IMR-90 (cell line): ENCODE data around the gene NACC2. TPM values are rescaled to one million over a fixed set of nuclear protein-coding genes. Genes with fewer than 3 reads are reported as not detected.

Experiments
- ATAC-seq: fragments of 200-7000 bp; cut with Tn5 transposase; 2 replicates; pipeline ENCODE4 v1.9.1; 2020; ENCODE audit warnings: low read depth, mild to moderate bottlenecking, moderate library complexity
- BruUV-seq: library from RNA; stranded (reverse); fragments of 400-500 nt; replicated peaks from 2 replicates; lab custom pipeline; 2021; lab: Mats Ljungman, UMichigan
- CTCF ChIA-PET: fragments of 300-600 bp; formaldehyde crosslinking; extraction: SDS; loops from one replicate; lab custom pipeline; 2021; ENCODE audit warnings: antibody characterized with exemption; lab: Yijun Ruan, JAX
- POLR2A ChIA-PET: fragments of 300-600 bp; sonication (Branson Sonifier 250); formaldehyde crosslinking; loops from one replicate; lab custom pipeline; 2022; ENCODE audit warnings: antibody characterized with exemption; ENCODE audit not compliant: unreplicated experiment; lab: Charles Lee
- DNase-seq: peaks from one replicate; pipeline ENCODE4 v3.0.0; 2013
- H2AFZ ChIP-seq: replicated peaks from 2 replicates; pipeline ENCODE3; 2013; ENCODE audit warnings: low read length, mild to moderate bottlenecking; ENCODE audit not compliant: poor library complexity
- H2AK5ac ChIP-seq: 2 replicates; pipeline ENCODE4 v1.6.1; 2013; ENCODE audit warnings: low read depth, low read length, inconsistent platforms
- H2AK9ac ChIP-seq: replicated peaks from 2 replicates; pipeline ENCODE3; 2013; ENCODE audit warnings: mild to moderate bottlenecking, low read depth, low read length, moderate library complexity; ENCODE audit not compliant: poor library complexity
- H2BK120ac ChIP-seq: 2 replicates; pipeline ENCODE4 v1.6.1; 2013; ENCODE audit warnings: low read depth, low read length, inconsistent platforms
- H2BK15ac ChIP-seq: 3 replicates; pipeline ENCODE4 v1.6.1; 2013; ENCODE audit warnings: low read depth, low read length, inconsistent platforms
- H2BK20ac ChIP-seq: 2 replicates; pipeline ENCODE4 v1.6.1; 2013; ENCODE audit warnings: low read depth, mild to moderate bottlenecking, inconsistent platforms, low read length, moderate library complexity
- H2BK5ac ChIP-seq: 2 replicates; pipeline ENCODE4 v1.6.1; 2013; ENCODE audit warnings: mild to moderate bottlenecking, low read depth, low read length, inconsistent platforms; ENCODE audit not compliant: poor library complexity, severe bottlenecking
- H3K14ac ChIP-seq: replicated peaks from 2 replicates; pipeline ENCODE4 v1.6.1; 2013; ENCODE audit warnings: low read depth, low read length, inconsistent platforms
- H3K18ac ChIP-seq: 2 replicates; pipeline ENCODE4 v1.6.1; 2013; ENCODE audit warnings: low read depth, low read length, control low read depth
- H3K23ac ChIP-seq: 2 replicates; pipeline ENCODE4 v1.6.1; 2013; ENCODE audit warnings: low read depth, low read length, inconsistent platforms
- H3K27ac ChIP-seq: 2 replicates; pipeline ENCODE4 v1.5.1; 2013; ENCODE audit warnings: mild to moderate bottlenecking, control low read depth, low read length; ENCODE audit not compliant: insufficient read depth
- H3K27me3 ChIP-seq: 2 replicates; pipeline ENCODE4 v1.6.1; 2013; ENCODE audit warnings: low read length; ENCODE audit not compliant: control insufficient read depth, insufficient read depth
- H3K36me3 ChIP-seq: 2 replicates; pipeline ENCODE4 v1.6.1; 2013; ENCODE audit warnings: low read length, mixed read lengths; ENCODE audit not compliant: control insufficient read depth, insufficient read depth
- H3K4ac ChIP-seq: 2 replicates; pipeline ENCODE4 v1.6.1; 2013; ENCODE audit warnings: low read depth, low read length, inconsistent platforms
- H3K4me1 ChIP-seq: 2 replicates; pipeline ENCODE4 v1.6.1; 2013; ENCODE audit warnings: low read length, mixed read lengths; ENCODE audit not compliant: control insufficient read depth, insufficient read depth
- H3K4me2 ChIP-seq: 2 replicates; pipeline ENCODE4 v1.6.1; 2013; ENCODE audit warnings: low read depth, mild to moderate bottlenecking, control low read depth, low read length, moderate library complexity
- H3K4me3 ChIP-seq: 2 replicates; pipeline ENCODE4 v1.5.1; 2013; ENCODE audit warnings: low read depth, mild to moderate bottlenecking, control low read depth, low read length, moderate library complexity; ENCODE audit not compliant: insufficient read depth
- H3K56ac ChIP-seq: 2 replicates; pipeline ENCODE4 v1.6.1; 2013; ENCODE audit warnings: low read length, inconsistent platforms; ENCODE audit not compliant: insufficient read depth; ENCODE audit errors: extremely low read depth
- H3K79me1 ChIP-seq, 2 experiments: 2 replicates each; pipeline ENCODE4 v1.6.1; 2013; ENCODE audit warnings: low read length in 2 of 2, inconsistent platforms in 1 of 2, low read depth in 1 of 2
- H3K9ac ChIP-seq: 2 replicates; pipeline ENCODE4 v1.6.1; 2013; ENCODE audit warnings: low read depth, low read length, control low read depth
- H3K9me1 ChIP-seq: 2 replicates; pipeline ENCODE4 v1.6.1; 2013; ENCODE audit warnings: low read length, inconsistent platforms; ENCODE audit not compliant: insufficient read depth
- H3K9me3 ChIP-seq: 2 replicates; pipeline ENCODE4 v1.6.1; 2013; ENCODE audit warnings: low read length; ENCODE audit not compliant: control insufficient read depth, insufficient read depth
- H4K20me1 ChIP-seq: 2 replicates; pipeline ENCODE4 v1.6.1; 2013; ENCODE audit warnings: low read length, inconsistent platforms; ENCODE audit not compliant: insufficient read depth
- H4K5ac ChIP-seq: 2 replicates; pipeline ENCODE4 v1.6.1; 2013; ENCODE audit warnings: mild to moderate bottlenecking, low read depth, low read length, control low read depth
- H4K8ac ChIP-seq, 2 experiments: 2 replicates each; pipeline ENCODE4 v1.6.1; 2013; ENCODE audit warnings: low read depth in 2 of 2, low read length in 2 of 2, control low read depth in 1 of 2, inconsistent platforms in 1 of 2
- H4K91ac ChIP-seq: 2 replicates; pipeline ENCODE4 v1.6.1; 2013; ENCODE audit warnings: low read depth, low read length, inconsistent platforms; ENCODE audit not compliant: insufficient read depth
- CEBPB ChIP-seq: IDR thresholded peaks from 2 replicates; pipeline ENCODE4 v1.6.1; 2012; ENCODE audit warnings: low read depth, low read length, improper control_type of control experiment
- CHD1 ChIP-seq: IDR thresholded peaks from 2 replicates; pipeline ENCODE4 v1.6.1; 2012; ENCODE audit warnings: low read depth, low read length, improper control_type of control experiment
- CTCF ChIP-seq: conservative IDR thresholded peaks from 2 replicates; pipeline ENCODE4 v1.5.1; 2012; ENCODE audit warnings: mild to moderate bottlenecking, low read depth, low read length, improper control_type of control experiment
- FOS ChIP-seq: fragments of 150-350 bp; IDR thresholded peaks from 2 replicates; pipeline ENCODE4 v1.6.1; 2016; ENCODE audit warnings: low read depth, low read length
- MAFK ChIP-seq: IDR thresholded peaks from 2 replicates; pipeline ENCODE4 v1.6.1; 2012; ENCODE audit warnings: low read depth, low read length, improper control_type of control experiment
- MAZ ChIP-seq: IDR thresholded peaks from 2 replicates; pipeline ENCODE4 v1.6.1; 2012; ENCODE audit warnings: low read depth, mild to moderate bottlenecking, low read length, improper control_type of control experiment, moderate library complexity, borderline replicate concordance
- MXI1 ChIP-seq: IDR thresholded peaks from 2 replicates; pipeline ENCODE4 v1.6.1; 2012; ENCODE audit warnings: low read depth, mild to moderate bottlenecking, low read length, moderate library complexity, borderline replicate concordance
- NFE2L2 ChIP-seq: fragments of 150-350 bp; IDR thresholded peaks from 2 replicates; pipeline ENCODE4 v1.6.1; 2016; ENCODE audit warnings: low read depth, mild to moderate bottlenecking, low read length
- POLR2A ChIP-seq: IDR thresholded peaks from 2 replicates; pipeline ENCODE4 v1.6.1; 2012; ENCODE audit warnings: mild to moderate bottlenecking, low read depth, low read length
- RAD21 ChIP-seq: IDR thresholded peaks from 2 replicates; pipeline ENCODE4 v1.6.1; 2012; ENCODE audit warnings: low read length, improper control_type of control experiment
- RCOR1 ChIP-seq: IDR thresholded peaks from 2 replicates; pipeline ENCODE4 v1.6.1; 2012; ENCODE audit warnings: mild to moderate bottlenecking, low read length, improper control_type of control experiment; ENCODE audit not compliant: insufficient replicate concordance
- RFX5 ChIP-seq: IDR thresholded peaks from 2 replicates; pipeline ENCODE4 v1.8.0; 2012; ENCODE audit warnings: low read depth, mild to moderate bottlenecking, low read length, moderate library complexity
- SMC3 ChIP-seq: fragments of 150-350 bp; IDR thresholded peaks from 2 replicates; pipeline ENCODE4 v1.6.1; 2016; ENCODE audit warnings: low read depth, mild to moderate bottlenecking, antibody characterized with exemption, low read length, moderate library complexity
- WGBS, 2 experiments: methylation state at CpG; one replicate each; pipeline versions ENCODE4 v1.1.5 to v1.1.7; 2013; ENCODE audit warnings: missing lambda C conversion rate in 2 of 2; ENCODE audit not compliant: insufficient read length in 1 of 2; ENCODE audit errors: extremely low coverage in 2 of 2; 5-methylcytosine and 5-hydroxymethylcytosine counted together
- dilution Hi-C: fragments of 300-500 bp; cut with HindIII; formaldehyde crosslinking; loops from one replicate; pipeline ENCODE4 v1.14.3; 2018; ENCODE audit warnings: low sequenced_read_pairs; ENCODE audit not compliant: unreplicated experiment
- in situ Hi-C: fragments of 300-500 bp; cut with MboI; formaldehyde crosslinking; loops from 3 replicates; pipeline ENCODE4 v1.14.3; 2019; ENCODE audit warnings: low sequenced_read_pairs, inconsistent platforms, mixed read lengths
- intact Hi-C: fragments of 100-400 bp; cut with micrococcal nuclease; formaldehyde crosslinking; loops from 2 replicates; pipeline ENCODE4 v1.10.0; 2022
- polyA plus RNA-seq, 3 experiments: library from polyadenylated mRNA; depleted of rRNA; stranded (reverse); fragments of >200 nt; gene quantifications; 2 replicates each; pipeline ENCODE4 v1.2.3, GENCODE V29; 2012; ENCODE audit warnings: low replicate concordance in 1 of 3
- total RNA-seq: library from RNA; depleted of rRNA; stranded (reverse); fragments of >200 nt; gene quantifications from 2 replicates; pipeline ENCODE4 v1.2.3, GENCODE V29; 2012
- TF ChIP-seq, protein P1 (sequence below): fragments of 150-350 bp; IDR thresholded peaks from 2 replicates; pipeline ENCODE4 v1.6.1; 2017; ENCODE audit warnings: mild to moderate bottlenecking, antibody characterized with exemption, low read length, low read depth

NACC2 gene
- total and polyA plus RNA-seq, 2 of the 4 experiments (the other 2 are of a cell fraction): 7.9 to 19.0 TPM

GRCh38 chr9:136093995-136094881 is 851 bp downstream of the NACC2 start:
- H3K18ac ChIP-seq: peak overlapping the region; percentile 73; the same call in 1 of the 2 replicates
- peaks cover 5% of the 10 kb centered on the region for H3K9me1 ChIP-seq
- H3K23ac ChIP-seq: peak overlapping the region; percentile 59; the same call in 1 of the 2 replicates
- peak overlapping the region; percentile 90 for H2AK9ac ChIP-seq
- H4K20me1 ChIP-seq: peaks cover 48% of the 10 kb centered on the region
- no peaks in the 10 kb centered on the region for H3K27me3 ChIP-seq
- H3K56ac ChIP-seq: peak overlapping the region; percentile 66
- DNase-seq (peak; percentile 31), ATAC-seq (peak; percentile 46)
- CTCF ChIA-PET: interaction anchor here (1.3 kb wide), 1 partner anchor 28 kb away, joined by 5 read pairs; no protein-coding TSS in a partner anchor
- H3K4ac ChIP-seq: peak overlapping the region; percentile 84
- H3K4me1 ChIP-seq: peaks cover 23% of the 10 kb centered on the region
- peak overlapping the region; percentile 18 to 47; a peak in 2 of 4 replicates for H4K8ac ChIP-seq
- peaks cover 6% of the 10 kb centered on the region; the same call in 1 of the 2 replicates for H3K36me3 ChIP-seq
- H4K5ac ChIP-seq: peak overlapping the region; percentile 83; the same call in 1 of the 2 replicates
- peak overlapping the region; percentile 71 for H2AFZ ChIP-seq
- no TSS peak for BruUV-seq
- 3% methylated on average over 24 of the region's 74 CpGs; no CpG with 5 or more reads in 1 of the 2 experiments for WGBS, 2 experiments
- POLR2A ChIA-PET: no interaction called here
- peak overlapping the region; percentile 94 for H3K4me2 ChIP-seq
- peak overlapping the region; percentile 80 for H3K27ac ChIP-seq
- in situ Hi-C loops: no loop called here
- H2BK5ac ChIP-seq: peak overlapping the region; percentile 51
- peak overlapping the region; percentile 55; the same call in 1 of the 2 replicates for H3K14ac ChIP-seq
- H3K4me3 ChIP-seq: peak overlapping the region; percentile 94
- intact Hi-C loops: loop anchor here (2.0 kb wide), 1 partner anchor 25 kb away; the partner anchor contains the start of gene TMEM250
- no peak overlapping the region for H2BK120ac ChIP-seq
- no peaks in the 10 kb centered on the region for H3K9me3 ChIP-seq
- H2BK15ac ChIP-seq: no peak overlapping the region
- peaks cover 9 to 51% of the 10 kb centered on the region in 2 experiments; a peak in 3 of 4 replicates for H3K79me1 ChIP-seq
- H4K91ac ChIP-seq: peak overlapping the region; percentile 20; the same call in 1 of the 2 replicates
- H3K9ac ChIP-seq: peak overlapping the region; percentile 92
- dilution Hi-C loops: no loop called here
- no peak overlapping the region for H2BK20ac ChIP-seq
- peak overlapping the region; percentile 47 for H2AK5ac ChIP-seq
- TF ChIP-seq, protein P1, sequence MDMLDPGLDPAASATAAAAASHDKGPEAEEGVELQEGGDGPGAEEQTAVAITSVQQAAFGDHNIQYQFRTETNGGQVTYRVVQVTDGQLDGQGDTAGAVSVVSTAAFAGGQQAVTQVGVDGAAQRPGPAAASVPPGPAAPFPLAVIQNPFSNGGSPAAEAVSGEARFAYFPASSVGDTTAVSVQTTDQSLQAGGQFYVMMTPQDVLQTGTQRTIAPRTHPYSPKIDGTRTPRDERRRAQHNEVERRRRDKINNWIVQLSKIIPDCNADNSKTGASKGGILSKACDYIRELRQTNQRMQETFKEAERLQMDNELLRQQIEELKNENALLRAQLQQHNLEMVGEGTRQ: peak; percentile 92
- TF ChIP-seq CTCF (no peak), RCOR1 (no peak), CHD1 (no peak), NFE2L2 (no peak), MAFK (no peak), MXI1 (0 out of 2 replicates have a peak, but pooled peaks have one; percentile 23), SMC3 (no peak), MAZ (peak; percentile 22; the same call in 1 of the 2 replicates), FOS (no peak), POLR2A (no peak), RFX5 (no peak), RAD21 (no peak), CEBPB (no peak)
